Breast epithelium (tissue), 3 donors: ENCODE measurements around the gene ITGA5.

Experiments used
- CTCF ChIP-seq, 3 donors: fragments of 450-650 bp; IDR thresholded peaks; one replicate each; pipeline ENCODE4 v1.5.1; 2016 to 2017; ENCODE audit warnings: antibody characterized with exemption in 3 of 3, mild to moderate bottlenecking in 3 of 3, moderate library complexity in 3 of 3
- POLR2A ChIP-seq: fragments of 450-650 bp; IDR thresholded peaks from one replicate; pipeline ENCODE4 v1.6.1; 2016; ENCODE audit warnings: antibody characterized with exemption, mild to moderate bottlenecking, moderate library complexity
- POLR2AphosphoS5 ChIP-seq, 3 donors: sonication (generic); formaldehyde crosslinking; IDR thresholded peaks; one replicate each; pipeline ENCODE4 v1.6.1; 2017; ENCODE audit warnings: antibody characterized with exemption in 3 of 3

- TF ChIP-seq POLR2AphosphoS5 (IDR thresholded peaks at IDR 0.05), result no peak
- no peak for TF ChIP-seq CTCF (IDR thresholded peaks at IDR 0.05)
- TF ChIP-seq POLR2A, result no peak
These were observed 29.3 kb upstream of the ITGA5 start for GRCh38 chr12:54448344-54448743.
